HepG2 (cell line): ENCODE data around the gene FITM1. TPM values are rescaled to one million over a fixed set of nuclear protein-coding genes. Genes with fewer than 3 reads are reported as not detected.

Source experiments
- CHD2 ChIP-seq: IDR thresholded peaks from 2 replicates; pipeline ENCODE4 v1.6.1; 2011; ENCODE audit warnings: low read depth, low read length, improper control_type of control experiment
- GTF3A ChIP-seq: sonication (generic); formaldehyde crosslinking; conservative IDR thresholded peaks from 2 replicates; pipeline ENCODE4 v1.4.0; 2020; ENCODE audit warnings: mild to moderate bottlenecking, missing genetic modification reagents
- HES4 ChIP-seq: sonication (generic); formaldehyde crosslinking; IDR thresholded peaks from 2 replicates; pipeline ENCODE4 v1.9.0; 2021; ENCODE audit warnings: mild to moderate bottlenecking, missing genetic modification reagents, borderline replicate concordance
- MTA1 ChIP-seq: sonication (generic); formaldehyde crosslinking; IDR thresholded peaks from 2 replicates; pipeline ENCODE4 v1.4.0; 2020; ENCODE audit warnings: missing genetic modification reagents, mild to moderate bottlenecking, borderline replicate concordance
- RFX5 ChIP-seq: IDR thresholded peaks from 2 replicates; pipeline ENCODE4 v1.6.1; 2011; ENCODE audit warnings: low read depth, low read length, improper control_type of control experiment
- SKI ChIP-seq: fragments of 450-650 bp; IDR thresholded peaks from one replicate; pipeline ENCODE4 v1.6.1; 2018; ENCODE audit warnings: mild to moderate bottlenecking; ENCODE audit not compliant: partially characterized antibody
- THRA ChIP-seq: sonication (generic); formaldehyde crosslinking; IDR thresholded peaks from 2 replicates; pipeline ENCODE4 v1.4.0; 2020; ENCODE audit warnings: missing genetic modification reagents, borderline replicate concordance
- TMF1 ChIP-seq: sonication (generic); formaldehyde crosslinking; IDR thresholded peaks from 2 replicates; pipeline ENCODE4 v1.8.1; 2022; ENCODE audit warnings: low read depth, missing genetic modification reagents
- ZNF496 ChIP-seq: sonication (generic); formaldehyde crosslinking; IDR thresholded peaks from 2 replicates; pipeline ENCODE4 v1.8.1; 2023; ENCODE audit warnings: mild to moderate bottlenecking, moderate library complexity, missing genetic modification reagents; ENCODE audit not compliant: insufficient replicate concordance
- ZNF766 ChIP-seq: sonication (generic); formaldehyde crosslinking; IDR thresholded peaks from 2 replicates; pipeline ENCODE4 v1.5.0; 2020; ENCODE audit warnings: missing genetic modification reagents, borderline replicate concordance
- ZNF781 ChIP-seq: sonication (generic); formaldehyde crosslinking; IDR thresholded peaks from 2 replicates; pipeline ENCODE4 v1.5.1; 2020; ENCODE audit warnings: borderline replicate concordance, mild to moderate bottlenecking, missing genetic modification reagents; ENCODE audit errors: not compliant biosample characterization
- ZNF841 ChIP-seq: sonication (generic); formaldehyde crosslinking; IDR thresholded peaks from 2 replicates; pipeline ENCODE4 v1.8.1; 2023; ENCODE audit warnings: missing genetic modification reagents, borderline replicate concordance
- polyA plus RNA-seq, 8 experiments: library from polyadenylated mRNA; depleted of rRNA in 3 of 8; stranded (reverse) in 7 of 8; unstranded in 1 of 8; fragments of >200 nt; fragmentation: Illumina TruSeq in 4 of 8; extraction: Trizol in 4 of 8; gene quantifications; 2 replicates each; pipeline versions ENCODE4 v1.2.1 to v1.2.3, GENCODE V29; 2011 to 2016; ENCODE audit warnings: low read depth in 4 of 8, missing spikeins in 1 of 8, mixed read lengths in 1 of 8; ENCODE audit not compliant: insufficient read depth in 1 of 8
- total RNA-seq, 5 experiments: library from RNA; depleted of rRNA; stranded (reverse); fragments of >200 nt; fragmentation: Illumina TruSeq; extraction: Trizol; gene quantifications; 2 replicates each; pipeline ENCODE4 v1.2.3, GENCODE V29; 2016; ENCODE audit warnings: low read depth in 1 of 5

The FITM1 gene
- total and polyA plus RNA-seq, 2 of the 13 experiments (the other 11 are each of a cell fraction or from before 2014, with no cell fraction given), result 2.7 to 5.8 TPM

GRCh38 chr14:24135834-24136683 lies 5.6 kb downstream of the FITM1 start, which contains the start of gene PSME1 (continued):
- peak; percentile 90 for TF ChIP-seq ZNF766 (CRISPR knock-in tag)
- TF ChIP-seq ZNF781 (CRISPR knock-in tag), result no peak
- peak; percentile 22; the same call in 1 of the 2 replicates for TF ChIP-seq MTA1 (CRISPR knock-in tag)
- no peak for TF ChIP-seq ZNF841 (CRISPR knock-in tag)
- TF ChIP-seq THRA (CRISPR knock-in tag), result peak; percentile 89; the same call in 1 of the 2 replicates
- TF ChIP-seq HES4 (CRISPR knock-in tag), result no peak
- no peak for TF ChIP-seq TMF1 (CRISPR knock-in tag)
- no peak for TF ChIP-seq RFX5
- no peak for TF ChIP-seq GTF3A
- peak; percentile 89 for TF ChIP-seq CHD2
- TF ChIP-seq SKI, result no peak
- TF ChIP-seq ZNF496 (CRISPR knock-in tag), result no peak
